ENCODE results near the gene RER1. TPM values are rescaled to one million over a fixed set of nuclear protein-coding genes. Genes with fewer than 3 reads are reported as not detected.
"Not testable (repeated sequence)": the region's sequence is repeated elsewhere in the genome, so short reads cannot be mapped to it uniquely, and the experiment has no call there.

RER1 gene
- total RNA-seq, 1 donor from 2014 or later, result 49.6 TPM

DNA sequence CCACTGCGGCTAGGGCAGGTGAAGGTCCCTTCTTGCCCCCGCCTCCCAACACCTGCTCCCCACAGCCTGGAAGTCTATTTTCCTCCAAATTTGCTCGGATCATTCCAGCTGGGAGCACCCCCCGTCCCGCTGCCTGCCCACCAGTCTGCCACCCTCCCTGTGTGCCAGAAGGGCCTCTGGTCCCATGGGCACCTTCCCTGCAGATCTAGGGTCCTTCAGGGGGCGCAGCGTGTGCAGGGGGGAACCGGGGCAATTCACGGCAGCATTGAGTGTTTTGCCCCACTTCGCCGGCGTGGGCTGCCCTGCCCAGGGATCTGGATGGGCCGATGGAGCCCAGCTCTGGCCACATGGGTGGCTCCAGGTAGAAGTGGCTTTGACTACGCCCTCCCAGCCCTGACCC, 47.0 kb downstream of the RER1 start:
- DNase-seq (ENCODE audit: extremely low spot score in 2 of 2), result no peak
- H3K9me3 ChIP-seq, result no peaks in the 10 kb centered on the region
- H3K27me3 ChIP-seq, result no peaks in the 10 kb centered on the region
- no peak overlapping the region for H3K27ac ChIP-seq
- intact Hi-C loops (cut with DNase I), result no loop called here
- H3K4me1 ChIP-seq, result peaks cover 6% of the 10 kb centered on the region
- no peaks in the 10 kb centered on the region for H3K36me3 ChIP-seq
- TF ChIP-seq, protein P1, sequence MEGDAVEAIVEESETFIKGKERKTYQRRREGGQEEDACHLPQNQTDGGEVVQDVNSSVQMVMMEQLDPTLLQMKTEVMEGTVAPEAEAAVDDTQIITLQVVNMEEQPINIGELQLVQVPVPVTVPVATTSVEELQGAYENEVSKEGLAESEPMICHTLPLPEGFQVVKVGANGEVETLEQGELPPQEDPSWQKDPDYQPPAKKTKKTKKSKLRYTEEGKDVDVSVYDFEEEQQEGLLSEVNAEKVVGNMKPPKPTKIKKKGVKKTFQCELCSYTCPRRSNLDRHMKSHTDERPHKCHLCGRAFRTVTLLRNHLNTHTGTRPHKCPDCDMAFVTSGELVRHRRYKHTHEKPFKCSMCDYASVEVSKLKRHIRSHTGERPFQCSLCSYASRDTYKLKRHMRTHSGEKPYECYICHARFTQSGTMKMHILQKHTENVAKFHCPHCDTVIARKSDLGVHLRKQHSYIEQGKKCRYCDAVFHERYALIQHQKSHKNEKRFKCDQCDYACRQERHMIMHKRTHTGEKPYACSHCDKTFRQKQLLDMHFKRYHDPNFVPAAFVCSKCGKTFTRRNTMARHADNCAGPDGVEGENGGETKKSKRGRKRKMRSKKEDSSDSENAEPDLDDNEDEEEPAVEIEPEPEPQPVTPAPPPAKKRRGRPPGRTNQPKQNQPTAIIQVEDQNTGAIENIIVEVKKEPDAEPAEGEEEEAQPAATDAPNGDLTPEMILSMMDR (IDR thresholded peaks at IDR 0.05), result no peak
- TF ChIP-seq POLR2A (IDR thresholded peaks at IDR 0.05), result no peak
- TF ChIP-seq POLR2AphosphoS5 (IDR thresholded peaks at IDR 0.05; ENCODE audit: insufficient read depth in 1 of 2, low read depth in 1 of 2), result no peak
- H3K4me3 ChIP-seq, result no peak overlapping the region

DNA sequence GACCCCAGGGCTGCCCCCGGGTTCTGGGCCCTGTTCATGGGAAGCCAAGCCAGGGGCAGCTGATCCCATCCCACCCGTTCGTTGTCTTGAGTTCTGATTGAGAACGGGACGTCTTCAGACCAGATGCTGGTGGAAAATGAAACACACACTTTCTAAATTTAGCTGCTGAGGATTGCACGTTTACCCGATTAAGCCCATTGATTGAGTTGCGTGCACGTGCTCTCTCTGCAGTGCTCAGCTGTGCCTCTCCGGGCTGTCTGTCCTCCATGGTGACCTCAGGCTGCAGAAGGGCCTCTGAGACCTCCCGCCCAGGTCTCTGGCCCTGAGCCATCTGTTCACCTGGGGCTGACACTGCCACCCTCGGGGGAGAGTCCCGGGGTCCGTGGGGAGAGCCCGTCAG, 47.7 kb downstream of the RER1 start:
- H3K9me3 ChIP-seq, result no peaks in the 10 kb centered on the region
- DNase-seq (ENCODE audit: extremely low spot score in 2 of 2), result no peak
- no peaks in the 10 kb centered on the region for H3K36me3 ChIP-seq
- intact Hi-C loops (cut with DNase I), result no loop called here
- no peak for TF ChIP-seq POLR2AphosphoS5 (IDR thresholded peaks at IDR 0.05; ENCODE audit: insufficient read depth in 1 of 2, low read depth in 1 of 2)
- TF ChIP-seq, protein P1 (IDR thresholded peaks at IDR 0.05), result no peak
- TF ChIP-seq POLR2A (IDR thresholded peaks at IDR 0.05), result no peak
- H3K27ac ChIP-seq, result no peak overlapping the region
- H3K4me3 ChIP-seq, result no peak overlapping the region
- peaks cover 6% of the 10 kb centered on the region for H3K4me1 ChIP-seq
- H3K27me3 ChIP-seq, result no peaks in the 10 kb centered on the region

DNA sequence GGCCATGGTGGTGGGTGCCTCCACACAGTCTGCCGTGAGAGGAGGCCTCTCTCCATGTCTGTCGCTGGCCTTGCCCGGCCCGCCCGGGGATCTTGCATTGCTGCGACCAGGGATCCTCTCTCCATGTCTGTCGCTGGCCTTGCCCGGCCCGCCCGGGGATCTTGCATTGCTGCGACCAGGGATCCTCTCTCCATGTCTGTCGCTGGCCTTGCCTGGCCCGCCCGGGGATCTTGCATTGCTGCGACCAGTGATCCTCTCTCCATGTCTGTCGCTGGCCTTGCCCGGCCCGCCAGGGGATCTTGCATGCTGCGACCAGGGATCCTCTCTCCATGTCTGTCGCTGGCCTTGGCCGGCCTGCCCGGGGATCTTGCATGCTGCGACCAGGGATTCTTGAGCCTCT, 48.7 kb downstream of the RER1 start:
- DNase-seq (ENCODE audit: extremely low spot score in 2 of 2); intact Hi-C loops (cut with DNase I); H3K27me3 ChIP-seq: not testable (repeated sequence)

DNA sequence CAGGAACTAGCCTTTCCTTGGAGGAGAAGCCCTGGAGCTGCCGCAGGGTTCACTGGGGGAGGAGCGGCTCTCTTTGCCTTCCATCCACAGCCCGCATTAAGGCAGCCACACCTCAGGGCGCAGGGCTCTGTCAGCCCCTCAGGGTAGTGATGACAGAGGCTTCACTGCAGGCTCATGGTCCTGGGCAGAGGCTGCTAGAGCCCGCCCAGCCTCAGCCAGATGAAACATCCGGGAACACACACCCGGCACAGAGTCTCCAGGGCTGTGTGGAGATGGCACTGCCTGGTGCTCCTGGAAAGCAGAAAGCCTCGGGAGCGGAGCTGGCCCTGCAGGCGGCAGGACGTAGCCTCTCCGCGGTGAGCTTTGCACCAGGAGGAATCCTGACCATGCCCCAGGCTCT, 50.1 kb downstream of the RER1 start:
- Histone ChIP-seq H3K4me1 (peaks cover 6% of the 10 kb centered on the region), H3K27ac (no peak overlapping the region), H3K9me3 (no peaks in the 10 kb centered on the region), H3K27me3 (no peaks in the 10 kb centered on the region), H3K4me3 (no peak overlapping the region), H3K36me3 (no peaks in the 10 kb centered on the region)
- no peak for TF ChIP-seq POLR2A (IDR thresholded peaks at IDR 0.05)
- TF ChIP-seq POLR2AphosphoS5 (IDR thresholded peaks at IDR 0.05; ENCODE audit: insufficient read depth in 1 of 2, low read depth in 1 of 2), result no peak
- TF ChIP-seq, protein P1 (IDR thresholded peaks at IDR 0.05), result no peak
- intact Hi-C loops (cut with DNase I), result no loop called here
- DNase-seq (ENCODE audit: extremely low spot score in 2 of 2), result no peak

More for the DNA sequence above, 48.7 kb downstream of the RER1 start:
- H3K27ac ChIP-seq, H3K36me3 ChIP-seq, H3K4me1 ChIP-seq, H3K9me3 ChIP-seq, H3K4me3 ChIP-seq: not testable (repeated sequence)

DNA sequence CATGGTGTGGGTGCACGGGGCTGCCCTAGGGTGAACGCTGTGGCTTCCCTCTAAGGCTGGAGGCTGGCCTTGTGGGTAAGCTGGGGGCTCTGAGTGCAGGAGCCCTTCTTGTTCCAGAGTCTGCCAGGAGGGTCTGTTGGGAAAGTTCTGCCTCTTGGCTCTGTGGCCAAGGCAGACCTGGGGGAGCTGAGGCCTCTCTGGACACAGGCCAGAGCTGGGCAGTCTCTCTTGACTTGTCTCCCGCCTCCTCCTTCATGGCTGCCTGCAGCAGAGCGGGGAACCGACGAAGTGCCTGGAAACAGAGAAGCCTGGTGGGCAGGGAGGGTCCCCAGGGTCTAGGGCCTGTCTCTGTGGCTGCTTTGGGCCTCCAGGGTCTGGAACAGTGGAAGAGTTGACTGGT, 51.0 kb downstream of the RER1 start:
- no peak overlapping the region for H3K4me3 ChIP-seq
- intact Hi-C loops (cut with DNase I), result no loop called here
- H3K4me1 ChIP-seq, result peaks cover 6% of the 10 kb centered on the region
- DNase-seq (ENCODE audit: extremely low spot score in 2 of 2), result no peak
- no peaks in the 10 kb centered on the region for H3K36me3 ChIP-seq
- H3K27me3 ChIP-seq, result no peaks in the 10 kb centered on the region
- TF ChIP-seq, protein P1 (IDR thresholded peaks at IDR 0.05), result no peak
- TF ChIP-seq POLR2A (IDR thresholded peaks at IDR 0.05) (no peak), POLR2AphosphoS5 (IDR thresholded peaks at IDR 0.05; ENCODE audit: insufficient read depth in 1 of 2, low read depth in 1 of 2) (no peak)
- no peak overlapping the region for H3K27ac ChIP-seq
- H3K9me3 ChIP-seq, result no peaks in the 10 kb centered on the region

All from vagina (tissue), 2 donors.